HepG2 (cell line): ENCODE results near the gene LIPT1. TPM values are rescaled to one million over a fixed set of nuclear protein-coding genes. Genes with fewer than 3 reads are reported as not detected.

ENCODE experiments used
- ATAD3A ChIP-seq: sonication (generic); formaldehyde crosslinking; IDR thresholded peaks from 2 replicates; pipeline ENCODE4 v1.4.0; 2020; ENCODE audit warnings: missing genetic modification reagents
- FOSL1 ChIP-seq: sonication (generic); formaldehyde crosslinking; IDR thresholded peaks from 2 replicates; pipeline ENCODE4 v1.9.0; 2021; ENCODE audit warnings: missing genetic modification reagents, borderline replicate concordance
- GATAD1 ChIP-seq: IDR thresholded peaks from 2 replicates; pipeline ENCODE4 v1.6.1; 2016; ENCODE audit warnings: missing genetic modification reagents, missing compliant biosample characterization
- MIER2 ChIP-seq: IDR thresholded peaks from 2 replicates; pipeline ENCODE4 v1.6.1; 2016; ENCODE audit warnings: missing biosample characterization, missing genetic modification reagents
- NPAS2 ChIP-seq: sonication (generic); formaldehyde crosslinking; IDR thresholded peaks from 2 replicates; pipeline ENCODE4 v1.8.0; 2022; ENCODE audit warnings: mild to moderate bottlenecking, missing genetic modification reagents, borderline replicate concordance
- PCBP1 ChIP-seq: fragments of 200-400 bp; formaldehyde crosslinking; IDR thresholded peaks from 2 replicates; pipeline ENCODE4 v1.6.1; 2017; ENCODE audit warnings: mild to moderate bottlenecking, low read depth, low read length, borderline replicate concordance
- YEATS2 ChIP-seq: sonication (generic); formaldehyde crosslinking; IDR thresholded peaks from 2 replicates; pipeline ENCODE4 v1.4.0; 2020; ENCODE audit warnings: missing genetic modification reagents, borderline replicate concordance
- ZMAT3 ChIP-seq: sonication (generic); formaldehyde crosslinking; conservative IDR thresholded peaks from 2 replicates; pipeline ENCODE4 v1.7.0; 2021; ENCODE audit warnings: missing genetic modification reagents
- ZNF124 ChIP-seq: sonication (generic); formaldehyde crosslinking; IDR thresholded peaks from 2 replicates; pipeline ENCODE4 v1.4.0; 2020; ENCODE audit warnings: missing genetic modification reagents
- ZNF317 ChIP-seq: sonication (generic); formaldehyde crosslinking; IDR thresholded peaks from 2 replicates; pipeline ENCODE4 v1.5.0; 2020; ENCODE audit warnings: mild to moderate bottlenecking, missing genetic modification reagents
- ZNF546 ChIP-seq: sonication (generic); formaldehyde crosslinking; conservative IDR thresholded peaks from 2 replicates; pipeline ENCODE4 v1.8.1; 2023; ENCODE audit warnings: mild to moderate bottlenecking, missing genetic modification reagents
- ZNF703 ChIP-seq: sonication (generic); formaldehyde crosslinking; IDR thresholded peaks from 2 replicates; pipeline ENCODE4 v1.5.1; 2020; ENCODE audit warnings: missing genetic modification reagents, mild to moderate bottlenecking, moderate library complexity, borderline replicate concordance
- ZNF749 ChIP-seq: sonication (generic); formaldehyde crosslinking; IDR thresholded peaks from 2 replicates; pipeline ENCODE4 v1.8.0; 2022; ENCODE audit warnings: mild to moderate bottlenecking, missing genetic modification reagents, moderate library complexity, borderline replicate concordance
- ZNF792 ChIP-seq: IDR thresholded peaks from 2 replicates; pipeline ENCODE4 v1.6.1; 2016
- polyA plus RNA-seq, 8 experiments: library from polyadenylated mRNA; depleted of rRNA in 3 of 8; stranded (reverse) in 7 of 8; unstranded in 1 of 8; fragments of >200 nt; fragmentation: Illumina TruSeq in 4 of 8; extraction: Trizol in 4 of 8; gene quantifications; 2 replicates each; pipeline versions ENCODE4 v1.2.1 to v1.2.3, GENCODE V29; 2011 to 2016; ENCODE audit warnings: low read depth in 4 of 8, missing spikeins in 1 of 8, mixed read lengths in 1 of 8; ENCODE audit not compliant: insufficient read depth in 1 of 8
- total RNA-seq, 5 experiments: library from RNA; depleted of rRNA; stranded (reverse); fragments of >200 nt; fragmentation: Illumina TruSeq; extraction: Trizol; gene quantifications; 2 replicates each; pipeline ENCODE4 v1.2.3, GENCODE V29; 2016; ENCODE audit warnings: low read depth in 1 of 5
- TF ChIP-seq, protein P1 (sequence below): sonication (generic); formaldehyde crosslinking; IDR thresholded peaks from 2 replicates; pipeline ENCODE4 v1.4.0; 2020; ENCODE audit warnings: missing genetic modification reagents, borderline replicate concordance
- TF ChIP-seq, protein P2 (sequence below), 2 experiments: fragments of 450-650 bp in 1 of 2; sonication (generic) in 1 of 2; formaldehyde crosslinking in 1 of 2; IDR thresholded peaks; 2 replicates each; pipeline versions ENCODE4 v1.6.1 to v1.8.0; 2016 to 2022; ENCODE audit warnings: antibody characterized with exemption in 1 of 2, mild to moderate bottlenecking in 1 of 2, missing genetic modification reagents in 1 of 2

The LIPT1 gene
- total and polyA plus RNA-seq, 2 of the 13 experiments (the other 11 are each of a cell fraction or from before 2014, with no cell fraction given) = 8.0 to 9.6 TPM

DNA sequence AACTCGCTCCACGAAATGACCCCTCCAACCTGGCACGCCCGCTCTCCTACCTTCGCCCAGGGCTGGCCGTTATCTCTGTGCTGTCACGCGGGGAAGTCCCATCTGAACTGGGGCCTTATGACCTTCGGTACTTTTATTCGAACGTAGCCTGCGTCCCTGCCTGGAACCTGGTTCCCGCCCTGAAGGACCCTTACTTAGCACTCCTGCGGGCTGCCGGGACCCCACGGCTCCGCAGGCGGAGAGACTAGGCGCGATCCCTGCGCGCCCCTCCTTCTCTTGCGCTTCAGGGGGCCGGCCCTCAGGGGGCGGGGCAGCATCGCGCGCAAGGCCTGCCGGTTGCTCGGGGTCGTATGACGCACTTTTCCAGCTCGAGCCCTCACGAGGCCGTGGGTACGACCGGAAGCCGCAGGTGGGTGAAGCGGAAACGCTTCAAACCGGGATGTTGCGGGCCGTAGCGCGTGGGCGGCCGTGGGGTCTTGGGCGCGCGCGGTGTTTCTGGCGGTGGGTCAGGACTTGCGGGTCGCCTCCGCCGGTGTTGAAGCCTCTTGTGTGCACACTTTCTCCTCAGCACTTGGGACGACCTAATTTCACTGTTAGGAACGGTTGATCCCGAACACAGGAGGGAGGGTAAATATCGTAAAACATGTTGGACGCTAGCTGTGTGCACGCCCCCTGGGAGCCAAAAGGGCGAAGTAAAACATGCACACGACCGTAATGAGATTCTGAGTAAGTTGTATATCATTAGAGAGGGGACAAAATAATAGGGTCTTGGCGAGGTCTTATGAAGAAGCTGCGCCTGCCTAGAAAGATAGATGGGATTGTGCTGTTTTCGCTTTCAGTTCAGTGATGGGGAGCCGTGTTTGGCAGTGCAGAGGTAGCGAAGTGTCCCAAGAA is at the start of gene LIPT1, which contains the start of gene TSGA10 (continued):
- 0 out of 2 replicates have a peak, but pooled peaks have one; percentile 75 for TF ChIP-seq NPAS2
- peak; percentile 98 for TF ChIP-seq YEATS2 (CRISPR knock-in tag)
- TF ChIP-seq, protein P1, sequence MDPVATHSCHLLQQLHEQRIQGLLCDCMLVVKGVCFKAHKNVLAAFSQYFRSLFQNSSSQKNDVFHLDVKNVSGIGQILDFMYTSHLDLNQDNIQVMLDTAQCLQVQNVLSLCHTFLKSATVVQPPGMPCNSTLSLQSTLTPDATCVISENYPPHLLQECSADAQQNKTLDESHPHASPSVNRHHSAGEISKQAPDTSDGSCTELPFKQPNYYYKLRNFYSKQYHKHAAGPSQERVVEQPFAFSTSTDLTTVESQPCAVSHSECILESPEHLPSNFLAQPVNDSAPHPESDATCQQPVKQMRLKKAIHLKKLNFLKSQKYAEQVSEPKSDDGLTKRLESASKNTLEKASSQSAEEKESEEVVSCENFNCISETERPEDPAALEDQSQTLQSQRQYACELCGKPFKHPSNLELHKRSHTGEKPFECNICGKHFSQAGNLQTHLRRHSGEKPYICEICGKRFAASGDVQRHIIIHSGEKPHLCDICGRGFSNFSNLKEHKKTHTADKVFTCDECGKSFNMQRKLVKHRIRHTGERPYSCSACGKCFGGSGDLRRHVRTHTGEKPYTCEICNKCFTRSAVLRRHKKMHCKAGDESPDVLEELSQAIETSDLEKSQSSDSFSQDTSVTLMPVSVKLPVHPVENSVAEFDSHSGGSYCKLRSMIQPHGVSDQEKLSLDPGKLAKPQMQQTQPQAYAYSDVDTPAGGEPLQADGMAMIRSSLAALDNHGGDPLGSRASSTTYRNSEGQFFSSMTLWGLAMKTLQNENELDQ (CRISPR knock-in tag) = no peak; the same call in 1 of the 2 replicates
- TF ChIP-seq FOSL1 (CRISPR knock-in tag) = no peak; the same call in 1 of the 2 replicates
- peak; percentile 48; the same call in 1 of the 2 replicates for TF ChIP-seq ATAD3A (CRISPR knock-in tag)
- peak; percentile 96 for TF ChIP-seq ZNF749 (CRISPR knock-in tag)
- peak; percentile 59 for TF ChIP-seq MIER2 (CRISPR knock-in tag)
- TF ChIP-seq PCBP1 = no peak
- TF ChIP-seq ZNF792 (CRISPR knock-in tag) = peak; percentile 99
- peak; percentile 83 for TF ChIP-seq ZNF703
- TF ChIP-seq GATAD1 = peak; percentile 95
- no peak; the same call in none of the 2 replicates for TF ChIP-seq ZNF124 (CRISPR knock-in tag)
- peak; percentile 94 for TF ChIP-seq ZNF546 (CRISPR knock-in tag)
- TF ChIP-seq, protein P2, sequence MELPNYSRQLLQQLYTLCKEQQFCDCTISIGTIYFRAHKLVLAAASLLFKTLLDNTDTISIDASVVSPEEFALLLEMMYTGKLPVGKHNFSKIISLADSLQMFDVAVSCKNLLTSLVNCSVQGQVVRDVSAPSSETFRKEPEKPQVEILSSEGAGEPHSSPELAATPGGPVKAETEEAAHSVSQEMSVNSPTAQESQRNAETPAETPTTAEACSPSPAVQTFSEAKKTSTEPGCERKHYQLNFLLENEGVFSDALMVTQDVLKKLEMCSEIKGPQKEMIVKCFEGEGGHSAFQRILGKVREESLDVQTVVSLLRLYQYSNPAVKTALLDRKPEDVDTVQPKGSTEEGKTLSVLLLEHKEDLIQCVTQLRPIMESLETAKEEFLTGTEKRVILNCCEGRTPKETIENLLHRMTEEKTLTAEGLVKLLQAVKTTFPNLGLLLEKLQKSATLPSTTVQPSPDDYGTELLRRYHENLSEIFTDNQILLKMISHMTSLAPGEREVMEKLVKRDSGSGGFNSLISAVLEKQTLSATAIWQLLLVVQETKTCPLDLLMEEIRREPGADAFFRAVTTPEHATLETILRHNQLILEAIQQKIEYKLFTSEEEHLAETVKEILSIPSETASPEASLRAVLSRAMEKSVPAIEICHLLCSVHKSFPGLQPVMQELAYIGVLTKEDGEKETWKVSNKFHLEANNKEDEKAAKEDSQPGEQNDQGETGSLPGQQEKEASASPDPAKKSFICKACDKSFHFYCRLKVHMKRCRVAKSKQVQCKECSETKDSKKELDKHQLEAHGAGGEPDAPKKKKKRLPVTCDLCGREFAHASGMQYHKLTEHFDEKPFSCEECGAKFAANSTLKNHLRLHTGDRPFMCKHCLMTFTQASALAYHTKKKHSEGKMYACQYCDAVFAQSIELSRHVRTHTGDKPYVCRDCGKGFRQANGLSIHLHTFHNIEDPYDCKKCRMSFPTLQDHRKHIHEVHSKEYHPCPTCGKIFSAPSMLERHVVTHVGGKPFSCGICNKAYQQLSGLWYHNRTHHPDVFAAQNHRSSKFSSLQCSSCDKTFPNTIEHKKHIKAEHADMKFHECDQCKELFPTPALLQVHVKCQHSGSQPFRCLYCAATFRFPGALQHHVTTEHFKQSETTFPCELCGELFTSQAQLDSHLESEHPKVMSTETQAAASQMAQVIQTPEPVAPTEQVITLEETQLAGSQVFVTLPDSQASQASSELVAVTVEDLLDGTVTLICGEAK (IDR thresholded peaks at IDR 0.05) = peak; percentile 59
- TF ChIP-seq, protein P2 (CRISPR knock-in tag; IDR thresholded peaks at IDR 0.05) = peak; percentile 97
- peak; percentile 87 for TF ChIP-seq ZNF317
- peak; percentile 97 for TF ChIP-seq ZMAT3 (CRISPR knock-in tag)
